ENCODE results near the gene S100A8. TPM values are rescaled to one million over a fixed set of nuclear protein-coding genes. Genes with fewer than 3 reads are reported as not detected.
A peak's percentile ranks its signal among the peaks of the same experiment; 100 is the strongest.
"Not testable (repeated sequence)": the region's sequence is repeated elsewhere in the genome, so short reads cannot be mapped to it uniquely, and the experiment has no call there.

Gene S100A8
- total RNA-seq, 1 donor from 2014 or later = not detected

DNA sequence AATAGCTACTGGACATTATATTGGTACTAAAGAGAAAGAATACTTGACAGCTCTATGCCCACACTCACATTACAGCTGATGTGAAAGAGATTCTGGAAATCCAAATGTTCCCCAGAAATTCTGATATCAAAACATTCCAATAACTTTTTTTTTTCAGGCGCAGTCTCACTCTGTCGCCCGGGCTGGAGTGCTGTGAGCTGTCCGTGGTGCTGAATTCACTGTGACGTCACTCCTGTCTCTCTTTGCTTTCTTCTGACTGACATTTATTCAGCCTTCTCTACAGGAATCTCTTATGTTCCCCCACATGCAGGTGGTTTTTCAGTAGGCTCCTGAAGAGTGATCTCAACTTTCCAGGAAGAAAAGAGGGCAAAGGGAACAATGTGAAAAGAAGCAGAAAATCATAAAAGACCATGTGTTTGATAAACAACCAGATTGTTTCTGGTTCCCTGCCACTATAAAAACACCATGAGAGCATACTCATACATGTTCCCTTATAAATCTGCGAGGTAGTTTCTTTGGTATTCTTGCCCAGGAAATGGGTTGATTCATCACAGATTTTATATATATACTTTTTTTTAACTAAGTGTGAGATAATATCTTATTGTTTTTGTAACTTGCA, 31.7 kb upstream of the S100A8 start:
- Histone ChIP-seq H3K27me3 (peaks cover 10% of the 10 kb centered on the region), H3K36me3 (no peaks in the 10 kb centered on the region), H3K9ac (no peak overlapping the region), H4K20me1 (ENCODE audit: low read depth) (peaks cover 8% of the 10 kb centered on the region), H3K27ac (no peak overlapping the region), H3K79me2 (ENCODE audit: low read depth) (no peaks in the 10 kb centered on the region), H3K4me3 (no peak overlapping the region), H3K9me3 (ENCODE audit: low read depth) (no peaks in the 10 kb centered on the region), H3K4me1 (no peaks in the 10 kb centered on the region), H3K4me2 (no peak overlapping the region), H2AFZ (replicated peaks) (no peak overlapping the region), H3F3A (ENCODE audit: low read depth) (no peaks in the 10 kb centered on the region)
- Mint-ChIP-seq H3K36me3 (no peaks in the 10 kb centered on the region), H3K4me3 (no peak overlapping the region), H3K4me1 (no peaks in the 10 kb centered on the region), H3K27me3 (ENCODE audit: insufficient read depth, low read depth) (peaks cover 24% of the 10 kb centered on the region), H3K9me3 (no peaks in the 10 kb centered on the region), H3K27ac (no peak overlapping the region)
- TF ChIP-seq EZH2phosphoT487 (IDR thresholded peaks at IDR 0.05) = no peak
- no peak for TF ChIP-seq EZH2 (IDR thresholded peaks at IDR 0.05)
- TF ChIP-seq, protein P1, sequence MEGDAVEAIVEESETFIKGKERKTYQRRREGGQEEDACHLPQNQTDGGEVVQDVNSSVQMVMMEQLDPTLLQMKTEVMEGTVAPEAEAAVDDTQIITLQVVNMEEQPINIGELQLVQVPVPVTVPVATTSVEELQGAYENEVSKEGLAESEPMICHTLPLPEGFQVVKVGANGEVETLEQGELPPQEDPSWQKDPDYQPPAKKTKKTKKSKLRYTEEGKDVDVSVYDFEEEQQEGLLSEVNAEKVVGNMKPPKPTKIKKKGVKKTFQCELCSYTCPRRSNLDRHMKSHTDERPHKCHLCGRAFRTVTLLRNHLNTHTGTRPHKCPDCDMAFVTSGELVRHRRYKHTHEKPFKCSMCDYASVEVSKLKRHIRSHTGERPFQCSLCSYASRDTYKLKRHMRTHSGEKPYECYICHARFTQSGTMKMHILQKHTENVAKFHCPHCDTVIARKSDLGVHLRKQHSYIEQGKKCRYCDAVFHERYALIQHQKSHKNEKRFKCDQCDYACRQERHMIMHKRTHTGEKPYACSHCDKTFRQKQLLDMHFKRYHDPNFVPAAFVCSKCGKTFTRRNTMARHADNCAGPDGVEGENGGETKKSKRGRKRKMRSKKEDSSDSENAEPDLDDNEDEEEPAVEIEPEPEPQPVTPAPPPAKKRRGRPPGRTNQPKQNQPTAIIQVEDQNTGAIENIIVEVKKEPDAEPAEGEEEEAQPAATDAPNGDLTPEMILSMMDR (IDR thresholded peaks at IDR 0.05) = no peak
- DNase-seq (ENCODE audit: low spot score) = peak; percentile 85

- TF ChIP-seq EZH2phosphoT487 (IDR thresholded peaks at IDR 0.05) (no peak), EZH2 (IDR thresholded peaks at IDR 0.05) (no peak)
- TF ChIP-seq, protein P1 (IDR thresholded peaks at IDR 0.05) = no peak
- no peaks in the 10 kb centered on the region for H3K9me3 Mint-ChIP-seq
- H3K27ac ChIP-seq = no peak overlapping the region
- H3K27ac Mint-ChIP-seq = no peak overlapping the region
- no peak for DNase-seq (ENCODE audit: low spot score)
- no peaks in the 10 kb centered on the region for H3K9me3 ChIP-seq (ENCODE audit: low read depth)
- H4K20me1 ChIP-seq (ENCODE audit: low read depth) = peaks cover 8% of the 10 kb centered on the region
- no peaks in the 10 kb centered on the region for H3K36me3 Mint-ChIP-seq
- H3K4me1 ChIP-seq = no peaks in the 10 kb centered on the region
- no peak overlapping the region for H3K9ac ChIP-seq
- peaks cover 10% of the 10 kb centered on the region for H3K27me3 ChIP-seq
- no peaks in the 10 kb centered on the region for H3F3A ChIP-seq (ENCODE audit: low read depth)
- no peaks in the 10 kb centered on the region for H3K79me2 ChIP-seq (ENCODE audit: low read depth)
- H3K4me1 Mint-ChIP-seq = no peaks in the 10 kb centered on the region
- peaks cover 28% of the 10 kb centered on the region for H3K27me3 Mint-ChIP-seq (ENCODE audit: insufficient read depth, low read depth)
- H3K36me3 ChIP-seq = no peaks in the 10 kb centered on the region
- no peak overlapping the region for H2AFZ ChIP-seq (replicated peaks)
- no peak overlapping the region for H3K4me3 ChIP-seq
- H3K4me2 ChIP-seq = no peak overlapping the region
- no peak overlapping the region for H3K4me3 Mint-ChIP-seq
Measured at GRCh38 chr1:153420306-153420705, 29.4 kb upstream of the S100A8 start.

DNA sequence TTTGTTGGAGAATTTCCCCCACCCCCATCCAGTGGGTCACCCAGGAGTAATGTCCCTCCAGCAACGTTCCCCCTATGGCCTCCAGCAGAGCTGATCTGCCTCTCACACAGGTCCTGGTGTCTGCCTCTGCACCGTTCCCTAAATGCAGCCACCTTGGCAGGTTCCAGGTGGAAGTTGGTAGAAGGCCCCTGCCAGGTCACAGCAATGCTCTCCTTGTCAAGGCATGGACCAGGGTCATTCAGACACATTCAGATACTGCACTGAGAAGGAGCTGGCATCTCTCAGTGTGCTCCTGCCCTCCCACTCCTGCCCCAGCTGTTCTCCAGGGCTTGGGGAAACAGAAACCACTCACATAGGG, 28.5 kb upstream of the S100A8 start:
- not testable (repeated sequence) for H3K36me3 Mint-ChIP-seq; H3K9ac ChIP-seq; H4K20me1 ChIP-seq (ENCODE audit: low read depth); H3K4me3 ChIP-seq; H3K27ac ChIP-seq; H3K9me3 ChIP-seq (ENCODE audit: low read depth); H2AFZ ChIP-seq (replicated peaks); H3K27ac Mint-ChIP-seq; H3K79me2 ChIP-seq (ENCODE audit: low read depth); H3K4me1 ChIP-seq; H3K9me3 Mint-ChIP-seq; H3K27me3 ChIP-seq; H3F3A ChIP-seq (ENCODE audit: low read depth); H3K4me1 Mint-ChIP-seq; DNase-seq (ENCODE audit: low spot score); H3K36me3 ChIP-seq; H3K4me3 Mint-ChIP-seq; H3K4me2 ChIP-seq
- peaks cover 28% of the 10 kb centered on the region for H3K27me3 Mint-ChIP-seq (ENCODE audit: insufficient read depth, low read depth)

GRCh38 chr1:153418758-153419435, 28.0 kb upstream of the S100A8 start:
- not testable (repeated sequence) for H2AFZ ChIP-seq (replicated peaks); H3K9me3 Mint-ChIP-seq; H3K4me1 Mint-ChIP-seq; H3K27ac ChIP-seq; H3K9ac ChIP-seq; H3K9me3 ChIP-seq (ENCODE audit: low read depth); H3K4me3 ChIP-seq; H3K27me3 ChIP-seq; H3K4me2 ChIP-seq; H3K36me3 ChIP-seq; H3K36me3 Mint-ChIP-seq; H3F3A ChIP-seq (ENCODE audit: low read depth); H3K27ac Mint-ChIP-seq; DNase-seq (ENCODE audit: low spot score); H4K20me1 ChIP-seq (ENCODE audit: low read depth); H3K4me3 Mint-ChIP-seq; H3K79me2 ChIP-seq (ENCODE audit: low read depth); H3K4me1 ChIP-seq
- peaks cover 28% of the 10 kb centered on the region for H3K27me3 Mint-ChIP-seq (ENCODE audit: insufficient read depth, low read depth)
